Stomach (tissue), 4 donors: Measurements from ENCODE around the gene SBSN.

ENCODE experiments used
- CTCF ChIP-seq, 7 experiments: fragments of 450-650 bp in 4 of 7; fragments of 200-600 bp in 3 of 7; sonication (generic) in 3 of 7; IDR thresholded peaks; one replicate each; pipeline ENCODE4 v1.5.1; 2016 to 2019; ENCODE audit warnings: antibody characterized with exemption in 7 of 7, control low read depth in 2 of 7, mild to moderate bottlenecking in 1 of 7
- POLR2A ChIP-seq, 4 donors: fragments of 450-650 bp; IDR thresholded peaks; one replicate each; pipeline ENCODE4 v1.6.1; 2016; ENCODE audit warnings: antibody characterized with exemption in 4 of 4, control low read depth in 2 of 4, mild to moderate bottlenecking in 1 of 4, moderate library complexity in 1 of 4

GRCh38 chr19:35484252-35485036, 43.7 kb downstream of the SBSN start:
- TF ChIP-seq CTCF (IDR thresholded peaks at IDR 0.05) (no peak), POLR2A (IDR thresholded peaks at IDR 0.05) (no peak)
